A549 (cell line): ENCODE measurements around the gene CLIP1. TPM values are rescaled to one million over a fixed set of nuclear protein-coding genes. Genes with fewer than 3 reads are reported as not detected.

Experiments used
- ATAC-seq, 2 experiments: fragments of 200-7000 bp in 1 of 2; fragments of >200 bp in 1 of 2; cut with Nextera tagmentation in 1 of 2; cut with Tn5 transposase in 1 of 2; 3 replicates each; pipeline versions ENCODE4 v1.8.0 to v1.9.1; 2018 to 2020; ENCODE audit warnings: mild to moderate bottlenecking in 1 of 2, moderate library complexity in 1 of 2
- CTCF ChIA-PET: fragments of 300-600 bp; sonication (Branson Sonifier 250); formaldehyde crosslinking; extraction: SDS; loops from one replicate; lab custom pipeline; 2021; ENCODE audit warnings: antibody characterized with exemption, inconsistent platforms; lab: Yijun Ruan, JAX
- POLR2A ChIA-PET: fragments of 350-600 bp; formaldehyde crosslinking; extraction: SDS; loops from one replicate; lab custom pipeline; 2021; ENCODE audit warnings: antibody characterized with exemption, inconsistent platforms; lab: Yijun Ruan, JAX
- DNase-seq, 2 experiments: peaks; one replicate each; pipeline versions ENCODE4 v3.0.0 to v3.0.0-alpha.2; 2011 to 2016; ENCODE audit warnings: low read depth in 1 of 2, low spot score in 1 of 2
- FAIRE-seq: peaks from 2 replicates; lab custom pipeline; 2011; peaks lifted over from hg19 to GRCh38; lab: Jason Lieb, UNC
- H3K27ac ChIP-seq, 2 experiments: fragments of >200 bp; sonication (Bioruptor Twin); formaldehyde crosslinking; 3 replicates each; pipeline ENCODE4 v1.5.1; 2016 to 2017
- H3K4me1 ChIP-seq: fragments of >200 bp; sonication (Bioruptor Twin); formaldehyde crosslinking; 3 replicates; pipeline ENCODE4 v1.6.1; 2016
- H3K4me2 ChIP-seq: fragments of >200 bp; sonication (Bioruptor Twin); formaldehyde crosslinking; 3 replicates; pipeline ENCODE4 v1.6.1; 2016
- H3K4me3 ChIP-seq: fragments of >200 bp; sonication (Bioruptor Twin); formaldehyde crosslinking; 3 replicates; pipeline ENCODE4 v1.5.1; 2016
- H3K9me3 ChIP-seq: fragments of >200 bp; sonication (Bioruptor Twin); formaldehyde crosslinking; 3 replicates; pipeline ENCODE4 v1.6.1; 2016
- BHLHE40 ChIP-seq: IDR thresholded peaks from 2 replicates; pipeline ENCODE4 v1.6.1; 2012; ENCODE audit warnings: low read depth, low read length, inconsistent platforms
- CBX8 ChIP-seq: fragments of 200-600 bp; sonication (generic); IDR thresholded peaks from 2 replicates; pipeline ENCODE4 v1.6.1; 2016
- CHD2 ChIP-seq: fragments of 150-350 bp; IDR thresholded peaks from 2 replicates; pipeline ENCODE4 v1.6.1; 2014; ENCODE audit warnings: low read length; ENCODE audit not compliant: partially characterized antibody
- CHD4 ChIP-seq: fragments of 200-600 bp; sonication (generic); IDR thresholded peaks from 2 replicates; pipeline ENCODE4 v1.6.1; 2016; ENCODE audit warnings: antibody characterized with exemption, mild to moderate bottlenecking, borderline replicate concordance
- E2F6 ChIP-seq: IDR thresholded peaks from 2 replicates; pipeline ENCODE4 v1.6.1; 2012; ENCODE audit warnings: low read depth, borderline replicate concordance
- EHF ChIP-seq: fragments of 250-450 bp; sonication (Bioruptor Pico); IDR thresholded peaks from 2 replicates; pipeline ENCODE4 v1.5.0; 2020; ENCODE audit warnings: mild to moderate bottlenecking
- ESRRA ChIP-seq: fragments of 150-350 bp; IDR thresholded peaks from 2 replicates; pipeline ENCODE4 v1.6.1; 2014; ENCODE audit warnings: mild to moderate bottlenecking, low read length, borderline replicate concordance
- FOSB ChIP-seq: fragments of 250-450 bp; sonication (Bioruptor Pico); IDR thresholded peaks from 2 replicates; pipeline ENCODE4 v1.5.0; 2020; ENCODE audit warnings: mild to moderate bottlenecking, moderate library complexity
- FOSL2 ChIP-seq, 2 experiments: fragments of 450-650 bp in 1 of 2; fragments of >200 bp in 1 of 2; sonication (Bioruptor Twin) in 1 of 2; formaldehyde crosslinking; IDR thresholded peaks; 2 replicates each; pipeline versions ENCODE4 v1.5.0 to v1.6.1; 2016 to 2020; ENCODE audit warnings: mild to moderate bottlenecking in 1 of 2, moderate library complexity in 1 of 2
- GATA3 ChIP-seq: IDR thresholded peaks from 2 replicates; pipeline ENCODE4 v1.6.1; 2012; ENCODE audit warnings: borderline replicate concordance
- HOXA7 ChIP-seq: fragments of 250-450 bp; sonication (Bioruptor Pico); IDR thresholded peaks from 2 replicates; pipeline ENCODE4 v1.5.0; 2020; ENCODE audit warnings: mild to moderate bottlenecking, moderate library complexity
- JUN ChIP-seq, 2 experiments: fragments of >200 bp; sonication (Bioruptor Twin); formaldehyde crosslinking; IDR thresholded peaks; 2 replicates in 1 of 2; 3 replicates in 1 of 2; pipeline ENCODE4 v1.6.1; 2016 to 2017
- KDM1A ChIP-seq: fragments of 200-600 bp; sonication (generic); IDR thresholded peaks from 2 replicates; pipeline ENCODE4 v1.6.1; 2016; ENCODE audit warnings: low read depth, mild to moderate bottlenecking
- KDM5A ChIP-seq: fragments of 200-600 bp; sonication (generic); IDR thresholded peaks from 2 replicates; pipeline ENCODE4 v1.6.1; 2016; ENCODE audit warnings: antibody characterized with exemption, mild to moderate bottlenecking
- MAZ ChIP-seq: fragments of 150-350 bp; IDR thresholded peaks from 2 replicates; pipeline ENCODE4 v1.6.1; 2014; ENCODE audit warnings: antibody characterized with exemption, low read depth, low read length, borderline replicate concordance
- NR3C1 ChIP-seq: fragments of >200 bp; sonication (Bioruptor Twin); formaldehyde crosslinking; IDR thresholded peaks from 3 replicates; pipeline ENCODE4 v1.6.1; 2017
- POLR2AphosphoS2 ChIP-seq: conservative IDR thresholded peaks from 2 replicates; pipeline ENCODE4 v1.6.1; 2012; ENCODE audit warnings: low read length, improper control_type of control experiment, inconsistent platforms
- RCOR1 ChIP-seq: fragments of 150-350 bp; IDR thresholded peaks from 2 replicates; pipeline ENCODE4 v1.6.1; 2014; ENCODE audit warnings: antibody characterized with exemption, low read length, low read depth
- REST ChIP-seq: fragments of 200-600 bp; sonication (generic); IDR thresholded peaks from 2 replicates; pipeline ENCODE4 v1.6.1; 2016; ENCODE audit warnings: antibody characterized with exemption, mild to moderate bottlenecking, moderate library complexity
- SREBF2 ChIP-seq: fragments of 450-650 bp; IDR thresholded peaks from 2 replicates; pipeline ENCODE4 v1.6.1; 2014; ENCODE audit warnings: mild to moderate bottlenecking, moderate library complexity
- USF2 ChIP-seq: fragments of 450-650 bp; IDR thresholded peaks from 2 replicates; pipeline ENCODE4 v1.6.1; 2014; ENCODE audit warnings: antibody characterized with exemption
- ZNF302 ChIP-seq: fragments of 250-450 bp; sonication (Bioruptor Pico); IDR thresholded peaks from 2 replicates; pipeline ENCODE4 v1.9.0; 2021; ENCODE audit warnings: inconsistent platforms, mild to moderate bottlenecking, moderate library complexity
- ZSCAN20 ChIP-seq: fragments of 250-450 bp; sonication (Bioruptor Pico); IDR thresholded peaks from 2 replicates; pipeline ENCODE4 v1.8.0; 2022; ENCODE audit warnings: mild to moderate bottlenecking, moderate library complexity
- WGBS: methylation state at CpG from one replicate; pipeline ENCODE4 v1.1.6; 2017; ENCODE audit errors: missing lambda C conversion rate; 5-methylcytosine and 5-hydroxymethylcytosine counted together
- polyA plus RNA-seq, 4 experiments: library from polyadenylated mRNA; depleted of rRNA in 3 of 4; stranded (reverse); fragments of >200 nt; fragmentation: RNase III in 1 of 4; extraction: RNeasy Plus Mini Kit Qiagen cat#74134 plus additional on column Dnase treatment in 1 of 4; gene quantifications; 2 replicates in 3 of 4; 3 replicates in 1 of 4; pipeline ENCODE4 v1.2.3, GENCODE V29; 2011 to 2017
- TF ChIP-seq, protein P1 (sequence below): fragments of >200 bp; sonication (Bioruptor Twin); formaldehyde crosslinking; IDR thresholded peaks from 3 replicates; pipeline ENCODE4 v1.5.1; 2016

Gene CLIP1
- polyA plus RNA-seq, 2 of the 4 experiments (the other 2 are of a cell fraction) = 43.0 to 133 TPM

GRCh38 chr12:122413516-122414404 is 8.7 kb downstream of the CLIP1 start:
- ATAC-seq = peak; percentile 47 to 54; a peak in 4 of 6 replicates
- H3K27ac ChIP-seq = peak overlapping the region; percentile 46 to 66
- DNase-seq = no peak
- H3K4me3 ChIP-seq = no peak overlapping the region
- no peaks in the 10 kb centered on the region for H3K9me3 ChIP-seq
- POLR2A ChIA-PET = interaction anchor here (0.6 to 1.0 kb wide), 4 partner anchors 10 to 113 kb away, joined by 3 to 6 read pairs (median 4); partner anchors contain the start of genes KNTC1 and RSRC2
- no peak for FAIRE-seq
- 83% methylated on average over 5 of the region's 5 CpGs for WGBS
- CTCF ChIA-PET = interaction anchor here (0.9 to 8.5 kb wide), 6 partner anchors 8 to 75 kb away, joined by 3 to 49 read pairs (median 4); partner anchors contain the start of gene CLIP1
- no peak for TF ChIP-seq USF2
- no peak for TF ChIP-seq RCOR1
- no peak for TF ChIP-seq JUN (IDR thresholded peaks at IDR 0.05)
- no peak for TF ChIP-seq CHD2
- no peak for TF ChIP-seq FOSL2 (IDR thresholded peaks at IDR 0.05)
- TF ChIP-seq FOSL2 (CRISPR knock-in tag; IDR thresholded peaks at IDR 0.05) = no peak
- no peak for TF ChIP-seq SREBF2
- TF ChIP-seq ZSCAN20 (CRISPR knock-in tag) = no peak
- TF ChIP-seq GATA3 = no peak
- TF ChIP-seq BHLHE40 = no peak
- TF ChIP-seq ZNF302 (CRISPR knock-in tag) = no peak
- TF ChIP-seq FOSB = no peak
- TF ChIP-seq CHD4 = no peak
- no peak for TF ChIP-seq REST
- peaks cover 41% of the 10 kb centered on the region for H3K4me1 ChIP-seq
- peak overlapping the region; percentile 49 for H3K4me2 ChIP-seq

DNA sequence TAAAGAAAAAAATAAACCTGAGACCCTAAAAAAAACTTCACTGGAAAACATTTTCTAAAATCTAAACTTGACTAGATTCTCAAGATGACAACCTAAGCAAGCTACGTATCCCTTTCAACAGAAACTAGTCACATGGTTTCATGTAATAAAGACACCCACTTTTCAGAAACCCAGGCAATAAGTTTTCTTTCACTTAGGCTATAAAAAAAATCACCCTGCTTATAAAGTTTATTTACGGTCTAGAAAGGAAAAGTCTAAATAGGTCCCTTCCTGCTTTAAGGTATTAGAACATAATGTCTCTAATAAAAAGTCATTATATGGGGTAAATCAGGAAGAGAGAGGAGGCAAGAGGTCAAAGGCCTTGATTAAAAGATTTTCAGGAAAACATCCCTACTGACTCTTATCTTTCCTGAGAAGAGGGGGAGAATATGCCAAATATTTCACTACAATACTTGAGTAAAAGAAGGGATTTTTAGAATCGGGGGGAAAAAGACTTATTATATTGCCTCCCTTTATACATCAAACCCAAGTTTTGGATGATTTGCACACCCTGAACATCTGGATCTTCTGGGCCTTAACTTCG is 9.5 kb downstream of the CLIP1 start:
- ChIA-PET CTCF (interaction anchor here (1.0 to 8.5 kb wide), 4 partner anchors 9 to 74 kb away, joined by 3 to 49 read pairs (median 3); partner anchors contain the start of gene CLIP1), POLR2A (interaction anchor here (1.0 kb wide), 2 partner anchors 10 to 13 kb away, joined by 3 to 6 read pairs; no protein-coding TSS in a partner anchor)
- ATAC-seq (no peak), DNase-seq (no peak), FAIRE-seq (no peak)
- 54% methylated on average over 4 of the region's 4 CpGs for WGBS
- Histone ChIP-seq H3K4me3 (no peak overlapping the region), H3K4me2 (peak overlapping the region; percentile 49), H3K9me3 (no peaks in the 10 kb centered on the region), H3K4me1 (peaks cover 35% of the 10 kb centered on the region), H3K27ac (peak overlapping the region; percentile 46 to 66)
- TF ChIP-seq E2F6 = no peak
- no peak for TF ChIP-seq CBX8
- no peak for TF ChIP-seq CHD4
- TF ChIP-seq EHF (CRISPR knock-in tag) = no peak
- no peak for TF ChIP-seq MAZ
- no peak for TF ChIP-seq FOSB
- TF ChIP-seq POLR2AphosphoS2 = no peak
- no peak for TF ChIP-seq KDM5A
- TF ChIP-seq HOXA7 = no peak
- no peak for TF ChIP-seq KDM1A
- TF ChIP-seq, protein P1, sequence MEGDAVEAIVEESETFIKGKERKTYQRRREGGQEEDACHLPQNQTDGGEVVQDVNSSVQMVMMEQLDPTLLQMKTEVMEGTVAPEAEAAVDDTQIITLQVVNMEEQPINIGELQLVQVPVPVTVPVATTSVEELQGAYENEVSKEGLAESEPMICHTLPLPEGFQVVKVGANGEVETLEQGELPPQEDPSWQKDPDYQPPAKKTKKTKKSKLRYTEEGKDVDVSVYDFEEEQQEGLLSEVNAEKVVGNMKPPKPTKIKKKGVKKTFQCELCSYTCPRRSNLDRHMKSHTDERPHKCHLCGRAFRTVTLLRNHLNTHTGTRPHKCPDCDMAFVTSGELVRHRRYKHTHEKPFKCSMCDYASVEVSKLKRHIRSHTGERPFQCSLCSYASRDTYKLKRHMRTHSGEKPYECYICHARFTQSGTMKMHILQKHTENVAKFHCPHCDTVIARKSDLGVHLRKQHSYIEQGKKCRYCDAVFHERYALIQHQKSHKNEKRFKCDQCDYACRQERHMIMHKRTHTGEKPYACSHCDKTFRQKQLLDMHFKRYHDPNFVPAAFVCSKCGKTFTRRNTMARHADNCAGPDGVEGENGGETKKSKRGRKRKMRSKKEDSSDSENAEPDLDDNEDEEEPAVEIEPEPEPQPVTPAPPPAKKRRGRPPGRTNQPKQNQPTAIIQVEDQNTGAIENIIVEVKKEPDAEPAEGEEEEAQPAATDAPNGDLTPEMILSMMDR = no peak
- no peak for TF ChIP-seq ESRRA
- TF ChIP-seq NR3C1 = no peak
